GM12891 (cell line): Measurements from ENCODE around the gene TBL3.

Experiments
- POLR2A ChIP-seq: IDR thresholded peaks from 2 replicates; pipeline ENCODE4 v1.6.1; 2011; ENCODE audit warnings: low read depth, low read length, control low read depth
- POLR2AphosphoS5 ChIP-seq: IDR thresholded peaks from 2 replicates; pipeline ENCODE4 v1.6.1; 2011; ENCODE audit warnings: low read depth, low read length, control low read depth

DNA sequence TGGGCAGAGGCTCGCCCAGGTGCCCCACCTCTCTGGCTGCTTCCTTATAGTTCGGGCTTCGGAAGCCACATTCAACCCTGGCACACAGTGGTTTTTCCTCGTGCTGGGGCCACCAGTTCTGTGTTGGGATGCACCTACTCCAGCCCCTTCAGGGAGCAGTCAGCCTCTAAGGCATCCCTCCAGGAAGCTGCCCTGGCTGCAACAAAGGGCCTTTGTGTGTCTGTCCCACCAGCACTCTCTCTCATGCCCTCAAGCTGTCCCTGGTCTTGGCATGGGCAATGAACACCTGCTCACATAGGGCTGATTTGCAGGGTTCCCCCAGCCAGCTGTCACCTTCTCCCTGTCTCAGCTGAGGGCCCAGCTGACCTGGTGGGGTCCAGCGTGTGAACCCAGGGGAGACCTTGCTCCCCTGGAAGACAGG lies 10.2 kb downstream of the TBL3 start:
- TF ChIP-seq POLR2A (no peak), POLR2AphosphoS5 (no peak; the same call in 1 of the 2 replicates)
